Measurements from ENCODE around the gene TEPSIN.

DNA sequence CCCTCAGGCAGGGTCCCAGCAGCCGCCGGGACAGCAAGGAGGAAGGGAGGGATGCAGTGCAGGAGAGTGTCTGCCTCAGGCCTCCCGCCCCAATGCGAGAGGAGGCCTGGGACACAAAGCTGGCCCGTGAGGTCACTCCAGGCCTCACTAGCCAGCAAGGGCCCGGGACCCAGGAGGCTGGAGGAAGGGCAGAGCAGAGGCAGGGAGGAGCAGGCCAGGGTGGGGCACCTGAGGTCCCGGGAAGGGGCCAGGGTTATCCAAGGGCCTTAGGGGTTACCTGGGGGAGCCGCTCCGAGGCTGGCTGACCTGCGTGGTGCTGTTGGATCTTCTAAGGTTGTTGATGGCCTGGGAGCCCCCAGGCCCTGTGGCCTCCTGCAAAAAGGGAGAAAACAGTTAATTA lies 30.2 kb downstream of the TEPSIN start:
- TF ChIP-seq, protein P1, sequence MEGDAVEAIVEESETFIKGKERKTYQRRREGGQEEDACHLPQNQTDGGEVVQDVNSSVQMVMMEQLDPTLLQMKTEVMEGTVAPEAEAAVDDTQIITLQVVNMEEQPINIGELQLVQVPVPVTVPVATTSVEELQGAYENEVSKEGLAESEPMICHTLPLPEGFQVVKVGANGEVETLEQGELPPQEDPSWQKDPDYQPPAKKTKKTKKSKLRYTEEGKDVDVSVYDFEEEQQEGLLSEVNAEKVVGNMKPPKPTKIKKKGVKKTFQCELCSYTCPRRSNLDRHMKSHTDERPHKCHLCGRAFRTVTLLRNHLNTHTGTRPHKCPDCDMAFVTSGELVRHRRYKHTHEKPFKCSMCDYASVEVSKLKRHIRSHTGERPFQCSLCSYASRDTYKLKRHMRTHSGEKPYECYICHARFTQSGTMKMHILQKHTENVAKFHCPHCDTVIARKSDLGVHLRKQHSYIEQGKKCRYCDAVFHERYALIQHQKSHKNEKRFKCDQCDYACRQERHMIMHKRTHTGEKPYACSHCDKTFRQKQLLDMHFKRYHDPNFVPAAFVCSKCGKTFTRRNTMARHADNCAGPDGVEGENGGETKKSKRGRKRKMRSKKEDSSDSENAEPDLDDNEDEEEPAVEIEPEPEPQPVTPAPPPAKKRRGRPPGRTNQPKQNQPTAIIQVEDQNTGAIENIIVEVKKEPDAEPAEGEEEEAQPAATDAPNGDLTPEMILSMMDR (IDR thresholded peaks at IDR 0.05; ENCODE audit: poor library complexity, severe bottlenecking): no peak
- TF ChIP-seq EP300 (conservative IDR thresholded peaks at IDR 0.05; ENCODE audit: poor library complexity, severe bottlenecking): no peak
- TF ChIP-seq POLR2AphosphoS5 (IDR thresholded peaks at IDR 0.05): no peak
- TF ChIP-seq SMC3 (conservative IDR thresholded peaks at IDR 0.05; ENCODE audit: poor library complexity): no peak
- TF ChIP-seq EZH2 (IDR thresholded peaks at IDR 0.05; ENCODE audit: borderline replicate concordance, insufficient read depth, low read length, poor library complexity, severe bottlenecking): no peak
- TF ChIP-seq MXI1 (conservative IDR thresholded peaks at IDR 0.05; ENCODE audit: poor library complexity, severe bottlenecking): no peak
- TF ChIP-seq, protein P2, sequence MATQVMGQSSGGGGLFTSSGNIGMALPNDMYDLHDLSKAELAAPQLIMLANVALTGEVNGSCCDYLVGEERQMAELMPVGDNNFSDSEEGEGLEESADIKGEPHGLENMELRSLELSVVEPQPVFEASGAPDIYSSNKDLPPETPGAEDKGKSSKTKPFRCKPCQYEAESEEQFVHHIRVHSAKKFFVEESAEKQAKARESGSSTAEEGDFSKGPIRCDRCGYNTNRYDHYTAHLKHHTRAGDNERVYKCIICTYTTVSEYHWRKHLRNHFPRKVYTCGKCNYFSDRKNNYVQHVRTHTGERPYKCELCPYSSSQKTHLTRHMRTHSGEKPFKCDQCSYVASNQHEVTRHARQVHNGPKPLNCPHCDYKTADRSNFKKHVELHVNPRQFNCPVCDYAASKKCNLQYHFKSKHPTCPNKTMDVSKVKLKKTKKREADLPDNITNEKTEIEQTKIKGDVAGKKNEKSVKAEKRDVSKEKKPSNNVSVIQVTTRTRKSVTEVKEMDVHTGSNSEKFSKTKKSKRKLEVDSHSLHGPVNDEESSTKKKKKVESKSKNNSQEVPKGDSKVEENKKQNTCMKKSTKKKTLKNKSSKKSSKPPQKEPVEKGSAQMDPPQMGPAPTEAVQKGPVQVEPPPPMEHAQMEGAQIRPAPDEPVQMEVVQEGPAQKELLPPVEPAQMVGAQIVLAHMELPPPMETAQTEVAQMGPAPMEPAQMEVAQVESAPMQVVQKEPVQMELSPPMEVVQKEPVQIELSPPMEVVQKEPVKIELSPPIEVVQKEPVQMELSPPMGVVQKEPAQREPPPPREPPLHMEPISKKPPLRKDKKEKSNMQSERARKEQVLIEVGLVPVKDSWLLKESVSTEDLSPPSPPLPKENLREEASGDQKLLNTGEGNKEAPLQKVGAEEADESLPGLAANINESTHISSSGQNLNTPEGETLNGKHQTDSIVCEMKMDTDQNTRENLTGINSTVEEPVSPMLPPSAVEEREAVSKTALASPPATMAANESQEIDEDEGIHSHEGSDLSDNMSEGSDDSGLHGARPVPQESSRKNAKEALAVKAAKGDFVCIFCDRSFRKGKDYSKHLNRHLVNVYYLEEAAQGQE (IDR thresholded peaks at IDR 0.05; ENCODE audit: borderline replicate concordance): no peak
